HG03108 (cell line): ENCODE results near the gene NUDCD3.

ENCODE experiments used
- ATAC-seq: cut with Tn5 transposase; IDR thresholded peaks from one replicate; pipeline ENCODE4 v1.9.1; 2021; ENCODE audit warnings: moderate library complexity; ENCODE audit not compliant: unreplicated experiment

NUDCD3 gene

GRCh38 chr7:44385434-44386138 lies 104.9 kb downstream of the NUDCD3 start:
- no peak for ATAC-seq

GRCh38 chr7:44384586-44385433 lies 105.6 kb downstream of the NUDCD3 start:
- ATAC-seq: no peak

GRCh38 chr7:44383566-44383965 lies 106.9 kb downstream of the NUDCD3 start:
- no peak for ATAC-seq

GRCh38 chr7:44382459-44383265 lies 107.8 kb downstream of the NUDCD3 start:
- no peak for ATAC-seq

GRCh38 chr7:44381494-44382220 lies 108.8 kb downstream of the NUDCD3 start:
- ATAC-seq: no peak

GRCh38 chr7:44380831-44381493 lies 109.5 kb downstream of the NUDCD3 start:
- ATAC-seq: no peak

GRCh38 chr7:44380189-44380830 lies 110.1 kb downstream of the NUDCD3 start:
- ATAC-seq: no peak

GRCh38 chr7:44379366-44380188 lies 110.9 kb downstream of the NUDCD3 start:
- no peak for ATAC-seq

- no peak for ATAC-seq
Measured at GRCh38 chr7:44378744-44379143, 111.7 kb downstream of the NUDCD3 start.

- peak; percentile 68 for ATAC-seq
Measured at GRCh38 chr7:44377681-44378421, 112.6 kb downstream of the NUDCD3 start.

- no peak for ATAC-seq
Measured at GRCh38 chr7:44377134-44377463, 113.4 kb downstream of the NUDCD3 start.

- ATAC-seq: no peak
Measured at GRCh38 chr7:44376429-44377133, 113.9 kb downstream of the NUDCD3 start.

- no peak for ATAC-seq
Measured at GRCh38 chr7:44375926-44376342, 114.5 kb downstream of the NUDCD3 start.

- no peak for ATAC-seq
Measured at GRCh38 chr7:44375236-44375699, 115.2 kb downstream of the NUDCD3 start.

GRCh38 chr7:44374007-44374763 lies 116.3 kb downstream of the NUDCD3 start:
- ATAC-seq: no peak

GRCh38 chr7:44373418-44373740 lies 117.1 kb downstream of the NUDCD3 start:
- no peak for ATAC-seq
